ENCODE measurements around the gene RGS10.

GRCh38 chr10:119499677-119500002 lies 42.9 kb downstream of the RGS10 start:
- TF ChIP-seq, protein P1, sequence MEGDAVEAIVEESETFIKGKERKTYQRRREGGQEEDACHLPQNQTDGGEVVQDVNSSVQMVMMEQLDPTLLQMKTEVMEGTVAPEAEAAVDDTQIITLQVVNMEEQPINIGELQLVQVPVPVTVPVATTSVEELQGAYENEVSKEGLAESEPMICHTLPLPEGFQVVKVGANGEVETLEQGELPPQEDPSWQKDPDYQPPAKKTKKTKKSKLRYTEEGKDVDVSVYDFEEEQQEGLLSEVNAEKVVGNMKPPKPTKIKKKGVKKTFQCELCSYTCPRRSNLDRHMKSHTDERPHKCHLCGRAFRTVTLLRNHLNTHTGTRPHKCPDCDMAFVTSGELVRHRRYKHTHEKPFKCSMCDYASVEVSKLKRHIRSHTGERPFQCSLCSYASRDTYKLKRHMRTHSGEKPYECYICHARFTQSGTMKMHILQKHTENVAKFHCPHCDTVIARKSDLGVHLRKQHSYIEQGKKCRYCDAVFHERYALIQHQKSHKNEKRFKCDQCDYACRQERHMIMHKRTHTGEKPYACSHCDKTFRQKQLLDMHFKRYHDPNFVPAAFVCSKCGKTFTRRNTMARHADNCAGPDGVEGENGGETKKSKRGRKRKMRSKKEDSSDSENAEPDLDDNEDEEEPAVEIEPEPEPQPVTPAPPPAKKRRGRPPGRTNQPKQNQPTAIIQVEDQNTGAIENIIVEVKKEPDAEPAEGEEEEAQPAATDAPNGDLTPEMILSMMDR (IDR thresholded peaks at IDR 0.05; ENCODE audit: low read length) = no peak
- TF ChIP-seq EZH2 (optimal IDR thresholded peaks at IDR 0.05; ENCODE audit: low read depth, low read length) = no peak
- TF ChIP-seq EZH2phosphoT487 (IDR thresholded peaks at IDR 0.05; ENCODE audit: low read length) = no peak

All from MM.1S (cell line).